K562 (cell line): ENCODE measurements around the gene BCKDK. TPM values are rescaled to one million over a fixed set of nuclear protein-coding genes. Genes with fewer than 3 reads are reported as not detected.
A peak's percentile ranks its signal among the peaks of the same experiment; 100 is the strongest.

Experiments used
- ATAC-seq: fragments of 200-7000 bp; cut with Tn5 transposase; 3 replicates; pipeline ENCODE4 v1.9.1; 2020; ENCODE audit warnings: moderate library complexity
- BruUV-seq: library from RNA; stranded (reverse); fragments of 400-500 nt; replicated peaks from 2 replicates; lab custom pipeline; 2021; lab: Mats Ljungman, UMichigan
- CTCF ChIA-PET: fragments of 300-600 bp; formaldehyde crosslinking; extraction: SDS; loops from one replicate; lab custom pipeline; 2021; ENCODE audit warnings: low intra/inter-chr PET ratio; lab: Yijun Ruan, JAX
- POLR2A ChIA-PET: fragments of 300-600, 350-650 bp; sonication (Branson Sonifier 250); formaldehyde crosslinking; extraction: SDS; loops from one replicate; lab custom pipeline; 2021; ENCODE audit warnings: antibody characterized with exemption, inconsistent platforms; lab: Yijun Ruan, JAX
- DNase-seq, 4 experiments: peaks; one replicate each; pipeline versions ENCODE4 v3.0.0 to v3.0.0-alpha.2; 2011 to 2018; ENCODE audit warnings: low spot score in 3 of 4, mixed read lengths in 3 of 4; ENCODE audit errors: extremely low read depth in 1 of 4
- FAIRE-seq: peaks from 2 replicates; lab custom pipeline; 2011; peaks lifted over from hg19 to GRCh38; lab: Jason Lieb, UNC
- H2AFZ ChIP-seq: 2 replicates; pipeline ENCODE4 v1.6.0; 2011; ENCODE audit warnings: low read depth, low read length, control low read depth, inconsistent platforms
- H3K27ac ChIP-seq: fragments of 200-600 bp; 3 replicates; pipeline ENCODE4 v1.8.0; 2011; ENCODE audit warnings: low read depth, mild to moderate bottlenecking, control low read depth, inconsistent platforms, low read length, moderate library complexity, mixed read lengths; ENCODE audit errors: extremely low read depth
- H3K27me3 ChIP-seq, 2 experiments: fragments of 300-600 bp in 1 of 2; 2 replicates in 1 of 2; 3 replicates in 1 of 2; pipeline versions ENCODE4 v1.6.0 to v1.8.0; 2011; ENCODE audit warnings: inconsistent platforms in 2 of 2, low read length in 2 of 2, mild to moderate bottlenecking in 1 of 2, mixed read lengths in 1 of 2, moderate library complexity in 1 of 2; ENCODE audit not compliant: control insufficient read depth in 2 of 2, insufficient read depth in 2 of 2
- H3K36me3 ChIP-seq: fragments of 300-600 bp; 3 replicates; pipeline ENCODE4 v1.8.0; 2011; ENCODE audit warnings: mild to moderate bottlenecking, low read length, inconsistent platforms; ENCODE audit not compliant: control insufficient read depth, insufficient read depth
- H3K4me1 ChIP-seq, 2 experiments: fragments of 200-600 bp in 1 of 2; replicated peaks in 1 of 2; 2 replicates in 1 of 2; 3 replicates in 1 of 2; pipeline versions ENCODE4 v1.5.1 to v1.8.0; 2011; ENCODE audit warnings: inconsistent platforms in 2 of 2, low read length in 2 of 2, mild to moderate bottlenecking in 1 of 2, mixed read lengths in 1 of 2, moderate library complexity in 1 of 2; ENCODE audit not compliant: control insufficient read depth in 2 of 2, insufficient read depth in 2 of 2
- H3K4me2 ChIP-seq: 2 replicates; pipeline ENCODE4 v1.6.1; 2011; ENCODE audit warnings: low read length, control low read depth, inconsistent platforms, mixed read lengths; ENCODE audit not compliant: insufficient read depth
- H3K4me3 ChIP-seq: fragments of 200-600 bp; sonication (generic), shearing (Covaris generic); 2 replicates; pipeline ENCODE4 v1.5.1; 2016; ENCODE audit warnings: control low read depth, inconsistent platforms
- H3K79me2 ChIP-seq: fragments of 200-600 bp; 3 replicates; pipeline ENCODE4 v1.8.0; 2011; ENCODE audit warnings: low read length, inconsistent platforms; ENCODE audit not compliant: control insufficient read depth, insufficient read depth
- H3K9ac ChIP-seq, 2 experiments: 2 replicates each; pipeline versions ENCODE4 v1.6.0 to v1.6.1; 2011; ENCODE audit warnings: low read depth in 2 of 2, low read length in 2 of 2, control low read depth in 1 of 2, inconsistent platforms in 1 of 2, mild to moderate bottlenecking in 1 of 2, mixed read lengths in 1 of 2; ENCODE audit not compliant: insufficient read depth in 1 of 2
- H3K9me1 ChIP-seq: one replicate; pipeline ENCODE4 v1.6.0; 2011; ENCODE audit warnings: inconsistent platforms, mild to moderate bottlenecking, low read length, moderate library complexity; ENCODE audit not compliant: control insufficient read depth, insufficient read depth
- H3K9me3 ChIP-seq: replicated peaks from 2 replicates; pipeline ENCODE4 v1.5.1; 2011; ENCODE audit warnings: low read depth, low read length, inconsistent platforms; ENCODE audit not compliant: control insufficient read depth, insufficient read depth
- H4K20me1 ChIP-seq: replicated peaks from 2 replicates; pipeline ENCODE4 v1.6.1; 2011; ENCODE audit warnings: low read length, inconsistent platforms, mixed read lengths; ENCODE audit not compliant: control insufficient read depth, insufficient read depth
- CEBPB ChIP-seq: fragments of 450-650 bp; IDR thresholded peaks from 2 replicates; pipeline ENCODE4 v1.6.1; 2016; ENCODE audit warnings: missing genetic modification characterization, missing compliant biosample characterization
- NFE2 ChIP-seq: IDR thresholded peaks from 2 replicates; pipeline ENCODE4 v1.6.1; 2014; ENCODE audit warnings: antibody characterized with exemption, low read depth
- POLR2AphosphoS2 ChIP-seq: IDR thresholded peaks from 2 replicates; pipeline ENCODE4 v1.6.1; 2012; ENCODE audit warnings: low read length, improper control_type of control experiment
- POLR2G ChIP-seq: fragments of 200-400 bp; formaldehyde crosslinking; IDR thresholded peaks from 2 replicates; pipeline ENCODE4 v1.6.1; 2017; ENCODE audit warnings: low read depth, mild to moderate bottlenecking, antibody characterized with exemption, low read length, moderate library complexity
- TCF3 ChIP-seq: sonication (generic); formaldehyde crosslinking; IDR thresholded peaks from 2 replicates; pipeline ENCODE4 v1.4.0; 2020; ENCODE audit warnings: mild to moderate bottlenecking, missing genetic modification reagents
- TSC22D4 ChIP-seq: fragments of 450-650 bp; IDR thresholded peaks from 2 replicates; pipeline ENCODE4 v1.6.1; 2016; ENCODE audit warnings: missing genetic modification characterization, missing biosample characterization, control low read depth
- ZNF3 ChIP-seq: fragments of 250-450 bp; sonication (Bioruptor Pico); IDR thresholded peaks from 2 replicates; pipeline ENCODE4 v1.5.0; 2021; ENCODE audit warnings: mild to moderate bottlenecking, moderate library complexity
- WGBS: fragments of 100-300 bp; shearing (Covaris generic); methylation state at CpG from one replicate; pipeline ENCODE4 v1.1.6; 2016; ENCODE audit warnings: low coverage, mixed read lengths; ENCODE audit not compliant: insufficient coverage; ENCODE audit errors: missing lambda C conversion rate; 5-methylcytosine and 5-hydroxymethylcytosine counted together
- in situ Hi-C: fragments of 300-500 bp; cut with MboI; formaldehyde crosslinking; loops from 4 replicates; pipeline ENCODE4 v1.15.0; 2018; ENCODE audit warnings: inconsistent platforms, mixed read lengths
- intact Hi-C: fragments of 100-400 bp; cut with micrococcal nuclease; formaldehyde crosslinking; loops from 2 replicates; pipeline ENCODE4 v1.14.2; 2022
- polyA plus RNA-seq, 8 experiments: library from polyadenylated mRNA; depleted of rRNA in 4 of 8; stranded (reverse) in 5 of 8; unstranded in 3 of 8; fragments of >200 nt; fragmentation: Nextera tagmentation in 2 of 8; fragmentation: Illumina TruSeq in 1 of 8; extraction: Ambion mirVana in 2 of 8; extraction: Trizol in 1 of 8; gene quantifications; 2 replicates each; pipeline versions ENCODE4 v1.2.1 to v1.2.3, GENCODE V29; 2011 to 2014; ENCODE audit warnings: inconsistent platforms in 1 of 8, missing spikeins in 1 of 8
- total RNA-seq, 7 experiments: library from RNA; depleted of rRNA in 6 of 7; stranded (reverse); fragments of >200 nt in 6 of 7; fragmentation: Illumina TruSeq in 2 of 7; extraction: Trizol in 2 of 7; gene quantifications; 2 replicates each; pipeline versions ENCODE4 v1.2.1 to v1.2.3, GENCODE V29; 2011 to 2021; ENCODE audit warnings: low replicate concordance in 1 of 7
- TF ChIP-seq, protein P1 (sequence below): fragments of 150-350 bp; conservative IDR thresholded peaks from 2 replicates; pipeline ENCODE4 v1.6.1; 2014; ENCODE audit warnings: low read length
- TF ChIP-seq, protein P2 (sequence below): fragments of 250-450 bp; sonication (Bioruptor Pico); IDR thresholded peaks from 2 replicates; pipeline ENCODE4 v1.4.0; 2020; ENCODE audit warnings: mild to moderate bottlenecking, moderate library complexity

Gene BCKDK
- total and polyA plus RNA-seq, 9 of the 15 experiments (the other 6 are each of a cell fraction or from before 2014, with no cell fraction given), result 0.58 to 34.8 (median 13.1) TPM

DNA sequence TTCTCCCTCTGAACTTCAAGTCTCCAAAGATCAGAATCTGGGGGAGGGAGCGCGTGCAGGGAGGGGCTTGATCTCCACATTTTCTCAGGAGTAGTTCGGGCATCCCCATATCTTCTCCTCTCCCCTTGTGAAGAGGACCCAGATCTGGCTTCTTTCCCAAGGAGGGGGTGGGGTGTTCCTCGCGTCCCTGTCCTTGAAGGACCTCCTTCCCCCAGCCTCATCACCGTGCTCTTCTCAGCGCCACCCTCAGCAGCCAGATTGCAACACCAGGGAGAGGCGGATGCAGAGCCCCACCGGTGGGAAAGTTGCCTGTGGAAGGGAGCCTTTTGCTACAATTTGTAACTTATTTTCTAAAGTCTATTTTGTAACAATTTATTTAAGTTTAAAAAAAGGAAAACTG lies 25.1 kb upstream of the BCKDK start (continued):
- TF ChIP-seq, protein P1, sequence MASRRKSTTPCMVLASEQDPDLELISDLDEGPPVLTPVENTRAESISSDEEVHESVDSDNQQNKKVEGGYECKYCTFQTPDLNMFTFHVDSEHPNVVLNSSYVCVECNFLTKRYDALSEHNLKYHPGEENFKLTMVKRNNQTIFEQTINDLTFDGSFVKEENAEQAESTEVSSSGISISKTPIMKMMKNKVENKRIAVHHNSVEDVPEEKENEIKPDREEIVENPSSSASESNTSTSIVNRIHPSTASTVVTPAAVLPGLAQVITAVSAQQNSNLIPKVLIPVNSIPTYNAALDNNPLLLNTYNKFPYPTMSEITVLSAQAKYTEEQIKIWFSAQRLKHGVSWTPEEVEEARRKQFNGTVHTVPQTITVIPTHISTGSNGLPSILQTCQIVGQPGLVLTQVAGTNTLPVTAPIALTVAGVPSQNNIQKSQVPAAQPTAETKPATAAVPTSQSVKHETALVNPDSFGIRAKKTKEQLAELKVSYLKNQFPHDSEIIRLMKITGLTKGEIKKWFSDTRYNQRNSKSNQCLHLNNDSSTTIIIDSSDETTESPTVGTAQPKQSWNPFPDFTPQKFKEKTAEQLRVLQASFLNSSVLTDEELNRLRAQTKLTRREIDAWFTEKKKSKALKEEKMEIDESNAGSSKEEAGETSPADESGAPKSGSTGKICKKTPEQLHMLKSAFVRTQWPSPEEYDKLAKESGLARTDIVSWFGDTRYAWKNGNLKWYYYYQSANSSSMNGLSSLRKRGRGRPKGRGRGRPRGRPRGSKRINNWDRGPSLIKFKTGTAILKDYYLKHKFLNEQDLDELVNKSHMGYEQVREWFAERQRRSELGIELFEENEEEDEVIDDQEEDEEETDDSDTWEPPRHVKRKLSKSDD, result no peak
- TF ChIP-seq CEBPB (tag), result peak; percentile 87

DNA sequence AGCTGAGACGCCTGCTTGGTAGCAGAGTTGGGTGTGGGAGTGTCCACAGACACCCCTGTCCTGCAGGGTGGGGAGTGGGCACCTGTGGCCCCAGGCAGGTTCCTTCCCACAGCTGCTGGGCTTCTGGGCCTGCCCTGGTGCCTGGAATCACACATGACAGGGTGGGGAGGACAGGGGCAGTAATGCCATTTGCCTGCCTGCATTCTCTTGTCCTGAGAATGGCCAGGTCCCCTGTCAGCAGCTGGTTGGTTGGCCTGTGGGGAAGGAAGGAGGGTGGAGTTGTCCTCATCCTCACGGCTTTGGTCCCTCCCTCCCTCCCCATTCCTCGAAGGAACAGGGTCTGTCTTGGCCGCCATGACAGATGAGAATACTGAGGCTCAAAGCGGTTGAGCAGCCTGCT lies 24.6 kb upstream of the BCKDK start:
- H3K4me3 ChIP-seq, result no peak overlapping the region
- ChIA-PET POLR2A (interaction anchor here (1.0 to 2.5 kb wide), 3 partner anchors 11 to 97 kb away, joined by 3 to 15 read pairs (median 5); partner anchors contain the start of gene VKORC1), CTCF (no interaction called here)
- no TSS peak for BruUV-seq
- intact Hi-C loops (no loop called here), in situ Hi-C loops (no loop called here)
- H3K79me2 ChIP-seq, result peaks cover 5% of the 10 kb centered on the region; the same call in 2 of the 3 replicates
- no peaks in the 10 kb centered on the region for H3K27me3 ChIP-seq
- H3K4me2 ChIP-seq, result no peak overlapping the region
- H2AFZ ChIP-seq, result no peak overlapping the region
- no peak for ATAC-seq
- peaks cover 0 to 81% of the 10 kb centered on the region in 2 experiments; a peak in 3 of 5 replicates for H3K4me1 ChIP-seq
- H3K9me3 ChIP-seq, result no peaks in the 10 kb centered on the region
- DNase-seq, result no peak
- FAIRE-seq, result no peak
- no peak overlapping the region for H3K27ac ChIP-seq
- H4K20me1 ChIP-seq, result 0 out of 2 replicates have a peak, but pooled peaks cover 5% of the 10 kb centered on the region
- 80% methylated on average over 3 of the region's 5 CpGs for WGBS
- peak overlapping the region in 1 of 2 experiments; percentile 28; a peak in 1 of 4 replicates for H3K9ac ChIP-seq
- H3K9me1 ChIP-seq, result no peaks in the 10 kb centered on the region
- peaks cover 63% of the 10 kb centered on the region; the same call in 2 of the 3 replicates for H3K36me3 ChIP-seq
- TF ChIP-seq TSC22D4 (tag) (no peak), POLR2G (peak; percentile 35; the same call in 1 of the 2 replicates), POLR2AphosphoS2 (peak; percentile 19; the same call in 1 of the 2 replicates), ZNF3 (CRISPR knock-in tag) (no peak), NFE2 (no peak), TCF3 (CRISPR knock-in tag) (no peak)
- TF ChIP-seq, protein P2, sequence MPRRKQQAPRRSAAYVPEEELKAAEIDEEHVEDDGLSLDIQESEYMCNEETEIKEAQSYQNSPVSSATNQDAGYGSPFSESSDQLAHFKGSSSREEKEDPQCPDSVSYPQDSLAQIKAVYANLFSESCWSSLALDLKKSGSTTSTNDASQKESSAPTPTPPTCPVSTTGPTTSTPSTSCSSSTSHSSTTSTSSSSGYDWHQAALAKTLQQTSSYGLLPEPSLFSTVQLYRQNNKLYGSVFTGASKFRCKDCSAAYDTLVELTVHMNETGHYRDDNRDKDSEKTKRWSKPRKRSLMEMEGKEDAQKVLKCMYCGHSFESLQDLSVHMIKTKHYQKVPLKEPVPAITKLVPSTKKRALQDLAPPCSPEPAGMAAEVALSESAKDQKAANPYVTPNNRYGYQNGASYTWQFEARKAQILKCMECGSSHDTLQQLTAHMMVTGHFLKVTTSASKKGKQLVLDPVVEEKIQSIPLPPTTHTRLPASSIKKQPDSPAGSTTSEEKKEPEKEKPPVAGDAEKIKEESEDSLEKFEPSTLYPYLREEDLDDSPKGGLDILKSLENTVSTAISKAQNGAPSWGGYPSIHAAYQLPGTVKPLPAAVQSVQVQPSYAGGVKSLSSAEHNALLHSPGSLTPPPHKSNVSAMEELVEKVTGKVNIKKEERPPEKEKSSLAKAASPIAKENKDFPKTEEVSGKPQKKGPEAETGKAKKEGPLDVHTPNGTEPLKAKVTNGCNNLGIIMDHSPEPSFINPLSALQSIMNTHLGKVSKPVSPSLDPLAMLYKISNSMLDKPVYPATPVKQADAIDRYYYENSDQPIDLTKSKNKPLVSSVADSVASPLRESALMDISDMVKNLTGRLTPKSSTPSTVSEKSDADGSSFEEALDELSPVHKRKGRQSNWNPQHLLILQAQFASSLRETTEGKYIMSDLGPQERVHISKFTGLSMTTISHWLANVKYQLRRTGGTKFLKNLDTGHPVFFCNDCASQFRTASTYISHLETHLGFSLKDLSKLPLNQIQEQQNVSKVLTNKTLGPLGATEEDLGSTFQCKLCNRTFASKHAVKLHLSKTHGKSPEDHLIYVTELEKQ (CRISPR knock-in tag), result no peak
